HG02588 (cell line): ENCODE data around the gene CELA1.
"Not testable (repeated sequence)": the region's sequence is repeated elsewhere in the genome, so short reads cannot be mapped to it uniquely, and the experiment has no call there.

ENCODE experiments used
- ATAC-seq: cut with Tn5 transposase; IDR thresholded peaks from one replicate; pipeline ENCODE4 v1.9.1; 2021; ENCODE audit warnings: mild to moderate bottlenecking, moderate library complexity; ENCODE audit not compliant: unreplicated experiment

The CELA1 gene

DNA sequence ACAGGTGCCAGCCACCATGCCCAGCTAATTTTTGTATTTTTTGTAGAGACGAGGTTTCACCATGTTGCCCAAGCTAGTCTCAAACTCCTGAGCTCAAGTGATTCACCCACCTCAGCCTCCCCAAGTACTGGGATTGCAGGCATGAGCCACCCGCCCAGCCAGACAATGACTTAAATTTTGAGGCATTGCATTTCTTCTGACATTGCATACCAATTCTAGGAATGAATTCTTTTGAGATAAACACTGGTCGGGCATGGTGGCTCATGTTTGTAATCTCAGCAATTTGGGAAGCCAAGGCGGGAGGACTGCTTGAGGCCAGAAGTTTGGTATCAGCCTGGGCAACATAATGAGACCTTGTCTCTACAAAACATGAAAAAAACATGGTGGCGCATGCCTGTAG, 2.5 kb upstream of the CELA1 start:
- ATAC-seq, result no peak

DNA sequence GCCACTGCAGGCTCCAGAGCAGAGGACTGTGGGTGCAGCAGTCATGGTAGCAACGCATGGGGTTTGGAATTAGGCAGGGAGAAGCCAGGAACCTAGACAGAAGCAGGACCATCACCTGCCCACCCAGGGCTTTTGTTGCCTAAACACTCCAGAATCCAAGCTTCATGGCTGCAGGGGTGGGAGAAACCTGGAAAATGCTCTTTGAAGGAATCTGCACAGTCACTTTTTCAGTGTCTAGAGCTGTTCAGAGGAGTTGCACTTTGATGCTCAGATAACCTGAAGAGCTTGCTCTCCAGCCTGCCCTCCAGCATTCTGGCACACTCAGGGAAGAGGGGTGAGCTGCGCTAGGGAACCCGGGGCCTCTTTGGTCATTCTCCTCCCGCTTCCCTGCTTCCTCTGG, 1.6 kb upstream of the CELA1 start:
- no peak for ATAC-seq

DNA sequence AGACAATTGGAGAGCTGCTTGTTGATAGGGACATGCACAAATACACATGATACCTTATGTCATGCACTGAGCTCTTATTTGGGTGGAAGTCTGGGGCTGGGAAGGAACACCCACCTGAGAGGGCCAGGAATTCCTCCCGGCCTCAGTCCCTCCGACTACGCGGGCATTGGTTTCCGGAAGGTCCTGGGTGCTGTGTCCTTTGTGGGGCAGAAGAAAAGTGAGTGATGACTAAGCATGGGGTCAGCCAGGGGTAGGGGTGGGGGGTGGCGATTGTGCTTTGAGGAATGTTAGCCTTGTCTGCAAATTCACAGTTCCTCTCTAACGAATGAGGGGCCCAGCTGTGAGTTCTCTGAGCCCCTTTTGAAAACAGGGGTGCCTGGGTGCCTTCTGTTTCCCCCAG, 798 bp downstream of the CELA1 start:
- no peak for ATAC-seq

DNA sequence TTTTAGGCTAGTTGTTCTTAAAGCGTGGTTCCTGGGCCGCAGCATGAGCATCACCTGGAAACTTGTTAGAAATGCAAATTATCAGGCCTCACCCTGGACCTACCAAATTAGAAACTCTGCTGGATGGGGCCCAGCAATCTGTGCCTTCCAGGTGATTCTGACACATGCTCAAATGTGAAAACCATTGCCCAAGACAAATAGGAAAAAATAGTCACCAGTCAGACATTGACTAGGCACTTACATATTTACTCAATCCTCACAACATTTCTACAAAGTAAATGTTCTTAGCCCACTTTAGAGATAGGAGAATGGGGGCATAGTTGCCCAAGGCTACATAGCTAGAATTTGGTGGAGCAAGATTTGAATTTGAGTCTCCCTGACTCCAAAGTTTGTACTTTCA, 3.3 kb downstream of the CELA1 start:
- ATAC-seq, result no peak

DNA sequence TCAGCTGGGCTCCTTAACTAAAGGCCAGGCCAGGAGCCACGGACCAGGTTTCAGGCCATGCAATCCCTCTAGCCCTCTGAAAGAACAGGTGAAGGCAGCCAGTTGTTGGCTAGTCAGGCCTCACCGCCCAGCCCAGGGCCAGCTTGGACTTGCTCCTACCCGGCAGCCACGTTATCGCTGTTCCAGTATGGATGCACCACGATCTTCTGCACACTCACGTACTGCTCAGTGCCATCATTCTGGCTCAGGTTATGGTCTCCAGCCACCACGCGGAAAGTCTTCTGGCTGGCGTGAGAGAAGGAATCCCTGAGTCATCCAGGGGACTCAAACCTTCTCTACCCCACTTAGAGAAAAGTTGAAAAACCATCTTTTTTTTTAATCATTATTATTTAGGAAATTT, 4.1 kb downstream of the CELA1 start:
- no peak for ATAC-seq

DNA sequence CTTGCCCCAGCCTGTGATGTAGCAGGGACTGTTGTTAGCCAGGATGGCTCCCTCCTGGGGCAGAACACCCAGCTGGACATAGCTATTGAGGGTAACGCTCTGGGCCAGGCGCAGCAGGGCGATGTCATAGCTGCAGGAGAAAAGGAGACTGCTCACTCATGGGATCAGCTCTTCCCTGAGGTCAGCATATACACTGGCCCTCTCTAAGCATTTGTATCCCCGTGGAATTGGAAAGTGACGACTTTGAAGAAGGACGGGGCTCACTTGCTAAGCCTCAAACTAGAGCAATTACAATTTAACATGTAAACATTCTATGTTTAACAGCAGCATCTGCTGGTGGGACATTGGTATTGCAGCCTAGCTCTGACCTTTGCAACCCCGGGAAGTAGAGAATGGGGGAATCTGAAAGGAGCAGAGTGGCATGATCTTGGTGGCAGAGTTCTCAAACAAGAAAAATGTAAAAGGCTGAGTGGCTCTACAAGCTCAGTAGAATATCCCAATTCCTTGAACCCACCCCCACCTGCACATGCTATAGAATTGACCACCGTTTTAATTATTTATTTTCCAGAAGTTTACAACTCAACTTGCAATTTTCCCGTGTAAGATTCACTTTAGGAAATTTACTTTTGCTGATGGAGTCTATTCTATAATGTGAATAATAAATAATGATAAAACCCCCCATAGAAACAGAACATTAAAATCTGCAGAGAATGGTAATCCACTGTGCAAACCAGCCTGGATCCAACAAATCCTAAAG, 5.0 kb downstream of the CELA1 start:
- ATAC-seq, result no peak

DNA sequence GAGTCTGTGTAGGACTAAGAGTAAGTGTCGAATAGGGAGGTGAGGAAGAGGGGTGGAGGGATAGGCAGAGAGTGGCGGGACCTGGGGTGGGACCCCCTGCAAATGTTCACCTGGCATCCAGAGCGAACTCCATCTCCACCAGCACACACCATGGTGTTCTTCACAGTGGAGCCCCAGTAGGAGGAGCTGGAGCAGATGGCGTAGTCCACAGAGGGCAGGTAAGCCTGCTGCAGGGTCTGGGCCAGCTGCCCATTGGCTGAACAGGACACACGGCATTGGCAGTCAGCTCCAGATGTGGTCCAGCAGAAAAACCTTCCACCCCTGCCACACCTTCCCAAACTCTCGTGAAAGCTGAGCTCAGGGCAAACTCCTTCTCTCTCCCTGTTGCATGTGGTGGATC, 6.7 kb downstream of the CELA1 start:
- no peak for ATAC-seq

DNA sequence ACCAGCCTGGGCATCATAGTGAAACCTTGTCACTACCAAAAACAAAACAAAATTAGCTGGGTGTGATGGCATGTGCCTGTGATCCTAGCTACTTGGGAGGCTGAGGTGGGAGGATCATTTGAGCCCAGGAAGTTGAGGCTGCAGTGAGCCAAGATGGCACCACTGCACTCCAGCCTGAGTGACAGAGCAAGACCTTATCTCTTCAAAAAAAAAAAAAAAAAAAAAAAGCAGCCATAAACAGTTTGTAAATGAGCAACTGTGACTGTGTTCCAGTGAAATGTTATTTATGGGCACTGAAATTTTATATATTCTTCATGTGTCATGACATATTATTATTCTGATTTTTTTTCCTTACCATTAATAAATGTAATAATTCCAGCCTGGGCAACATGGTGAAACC, 9.1 kb downstream of the CELA1 start:
- not testable (repeated sequence) for ATAC-seq

DNA sequence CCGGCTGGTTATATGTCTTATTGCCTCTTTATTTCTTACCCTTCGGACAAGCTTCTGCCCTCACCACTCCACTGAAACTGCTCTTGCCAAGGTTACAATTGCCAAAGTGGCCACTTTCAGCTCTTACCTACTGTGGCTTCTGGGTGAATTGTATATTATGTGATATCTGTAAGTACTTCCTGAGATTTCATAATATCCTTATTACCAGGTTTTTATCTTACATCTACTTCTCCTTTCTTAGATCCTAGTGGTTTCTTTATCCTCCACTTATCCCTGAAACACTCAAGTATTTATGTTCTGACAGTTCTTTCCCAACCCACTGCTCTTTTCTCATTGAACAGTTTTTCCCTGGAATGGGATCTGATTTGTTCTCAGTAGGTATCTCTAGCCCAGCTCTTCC, 10.5 kb downstream of the CELA1 start:
- ATAC-seq, result no peak

DNA sequence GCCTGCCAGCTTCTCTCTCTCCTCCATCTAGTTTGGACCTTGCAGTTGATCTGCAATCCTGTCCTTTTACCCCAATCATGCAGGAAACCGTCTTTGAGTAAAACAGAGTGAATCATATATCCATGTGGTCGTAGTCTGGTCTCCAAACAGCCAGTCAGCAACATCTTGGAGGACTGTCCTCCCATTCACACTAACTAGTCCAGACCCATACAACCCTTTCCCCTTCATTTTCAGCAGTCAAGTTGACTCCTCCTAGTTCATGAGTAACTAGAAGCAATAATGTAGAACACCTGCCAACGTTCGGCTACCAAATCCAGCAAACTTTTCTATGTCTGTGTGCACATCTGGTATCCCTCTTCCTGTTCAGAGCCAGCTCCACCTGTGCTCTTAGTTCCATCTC, 11.7 kb downstream of the CELA1 start:
- ATAC-seq, result no peak

DNA sequence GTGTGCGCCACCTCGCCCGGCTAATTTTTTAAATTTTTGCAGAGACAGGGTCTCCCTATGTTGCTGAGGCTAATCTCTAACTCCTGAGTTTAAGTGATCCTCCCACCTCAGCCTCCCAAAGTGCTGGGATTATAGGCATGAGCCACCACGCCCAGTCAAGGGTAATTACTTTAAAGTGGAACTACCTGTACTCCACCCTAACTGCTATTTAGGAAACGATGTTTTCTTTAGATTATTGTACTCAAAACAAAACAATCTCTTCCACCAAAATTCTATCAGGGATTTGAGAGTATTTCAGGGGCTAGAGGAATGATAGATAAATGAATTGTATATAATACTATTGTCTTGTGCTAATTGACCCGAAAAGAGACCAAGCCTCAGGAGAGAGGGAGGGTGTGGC, 12.9 kb downstream of the CELA1 start:
- ATAC-seq, result no peak

DNA sequence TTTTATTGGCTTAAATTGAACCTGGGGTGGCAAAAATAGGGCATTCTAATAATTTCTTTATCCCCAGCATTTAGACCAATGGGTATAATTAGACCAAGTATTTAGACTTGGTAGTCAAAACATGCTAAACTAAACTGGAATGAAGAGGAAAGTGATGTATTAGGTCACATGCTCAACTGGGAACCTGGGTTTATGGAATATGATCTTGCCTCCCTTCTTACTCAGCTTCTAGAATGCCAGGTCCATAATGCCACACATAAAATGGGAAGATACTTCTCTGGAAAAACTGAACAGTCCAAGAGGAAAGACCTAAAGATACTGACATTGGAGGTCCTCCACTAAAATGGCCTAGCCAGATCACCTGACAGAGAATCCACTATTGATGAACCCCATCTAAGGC, 16.3 kb downstream of the CELA1 start:
- ATAC-seq, result no peak

DNA sequence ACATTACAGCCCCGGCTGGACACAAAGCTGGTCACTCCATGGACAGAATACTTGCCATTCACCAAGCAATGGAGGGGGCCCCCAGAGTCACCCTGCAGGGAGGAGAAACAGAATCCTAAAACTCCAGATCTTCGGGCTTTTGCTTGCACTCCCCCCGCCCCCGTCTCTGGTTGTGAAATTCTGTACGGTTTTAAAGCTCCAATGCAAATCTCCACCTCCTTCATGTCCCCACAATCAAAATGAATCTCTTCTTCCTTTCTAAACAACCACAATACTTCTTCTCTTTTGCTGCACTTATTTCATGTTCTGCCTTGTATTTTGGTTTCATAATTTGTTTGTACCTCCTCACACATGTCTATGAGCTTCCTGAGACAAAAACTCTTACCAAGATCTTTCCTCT, 16.7 kb downstream of the CELA1 start:
- ATAC-seq, result no peak

DNA sequence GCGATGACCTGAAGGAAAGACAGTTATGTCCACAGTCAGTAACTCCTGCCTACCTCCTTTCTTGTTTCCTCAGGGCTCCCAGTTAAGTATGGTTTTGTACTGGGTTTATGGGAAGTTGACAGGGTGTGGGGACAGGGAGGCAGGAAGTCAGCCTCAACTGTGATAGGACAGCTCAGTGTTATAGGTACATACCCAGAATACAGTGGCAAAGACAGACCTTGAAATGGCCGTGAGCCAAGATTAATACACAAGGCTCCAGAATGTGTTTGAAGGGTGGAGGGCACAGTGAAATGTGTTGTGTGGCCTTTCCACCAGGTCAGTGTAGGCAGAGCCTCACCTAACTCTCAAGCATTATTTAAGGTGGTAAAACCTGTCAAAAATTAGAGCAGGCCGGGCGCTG, 17.9 kb downstream of the CELA1 start:
- ATAC-seq, result no peak

DNA sequence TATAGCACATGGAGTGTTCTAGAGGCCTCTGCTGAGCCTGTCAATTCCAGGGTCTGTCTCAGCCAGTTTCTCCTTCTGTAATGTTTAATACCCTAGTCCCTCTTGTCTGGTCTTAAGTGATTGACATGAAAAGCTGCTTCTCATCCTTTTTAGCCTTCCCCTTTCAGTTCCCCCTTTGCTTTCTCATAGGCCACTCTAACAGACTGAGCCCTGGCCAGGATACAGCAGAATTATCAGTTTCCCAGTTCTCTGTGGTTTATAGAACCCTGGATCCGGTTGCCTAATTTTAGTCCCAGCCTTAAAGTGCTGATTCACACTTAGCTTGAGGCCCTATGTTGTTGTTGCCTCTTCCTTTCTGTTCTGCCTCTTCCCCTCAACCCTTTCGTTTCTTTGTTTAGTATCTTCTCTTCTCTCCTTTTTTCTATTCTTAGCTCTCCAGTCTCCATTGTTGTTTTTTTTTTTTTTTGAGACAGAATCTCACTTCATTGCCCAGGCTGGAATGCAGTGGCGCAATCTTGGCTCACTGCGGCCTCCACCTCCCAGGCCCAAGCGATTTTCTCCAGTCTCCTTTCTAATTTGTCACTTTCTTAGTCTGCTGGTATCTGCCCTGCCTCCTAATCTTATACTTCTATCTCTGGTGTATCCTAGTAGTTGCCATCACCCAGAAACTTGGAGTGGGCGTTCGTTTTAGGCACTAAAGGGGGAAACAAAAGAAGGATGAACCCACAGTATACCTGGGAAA, 19.6 kb downstream of the CELA1 start:
- peak; percentile 40 for ATAC-seq

DNA sequence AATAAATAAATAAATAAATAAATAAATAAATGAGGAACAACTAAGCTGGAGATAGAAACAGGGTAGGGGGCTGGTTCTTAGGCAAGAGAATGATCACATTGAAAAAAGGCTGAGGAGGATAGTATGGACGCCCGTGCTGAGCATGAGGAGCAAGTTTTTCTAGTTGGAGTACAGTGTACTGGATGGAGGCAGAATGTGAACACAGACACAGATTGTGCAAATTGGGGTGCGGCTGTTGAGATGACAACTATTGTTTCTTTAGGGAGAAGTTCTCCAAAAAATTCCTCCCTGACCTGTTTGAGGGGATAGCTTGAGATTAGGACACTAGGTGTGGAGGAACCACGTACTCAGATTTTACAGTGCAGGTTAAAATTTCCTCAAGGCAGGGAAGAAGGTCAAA, 21.5 kb downstream of the CELA1 start:
- no peak for ATAC-seq

DNA sequence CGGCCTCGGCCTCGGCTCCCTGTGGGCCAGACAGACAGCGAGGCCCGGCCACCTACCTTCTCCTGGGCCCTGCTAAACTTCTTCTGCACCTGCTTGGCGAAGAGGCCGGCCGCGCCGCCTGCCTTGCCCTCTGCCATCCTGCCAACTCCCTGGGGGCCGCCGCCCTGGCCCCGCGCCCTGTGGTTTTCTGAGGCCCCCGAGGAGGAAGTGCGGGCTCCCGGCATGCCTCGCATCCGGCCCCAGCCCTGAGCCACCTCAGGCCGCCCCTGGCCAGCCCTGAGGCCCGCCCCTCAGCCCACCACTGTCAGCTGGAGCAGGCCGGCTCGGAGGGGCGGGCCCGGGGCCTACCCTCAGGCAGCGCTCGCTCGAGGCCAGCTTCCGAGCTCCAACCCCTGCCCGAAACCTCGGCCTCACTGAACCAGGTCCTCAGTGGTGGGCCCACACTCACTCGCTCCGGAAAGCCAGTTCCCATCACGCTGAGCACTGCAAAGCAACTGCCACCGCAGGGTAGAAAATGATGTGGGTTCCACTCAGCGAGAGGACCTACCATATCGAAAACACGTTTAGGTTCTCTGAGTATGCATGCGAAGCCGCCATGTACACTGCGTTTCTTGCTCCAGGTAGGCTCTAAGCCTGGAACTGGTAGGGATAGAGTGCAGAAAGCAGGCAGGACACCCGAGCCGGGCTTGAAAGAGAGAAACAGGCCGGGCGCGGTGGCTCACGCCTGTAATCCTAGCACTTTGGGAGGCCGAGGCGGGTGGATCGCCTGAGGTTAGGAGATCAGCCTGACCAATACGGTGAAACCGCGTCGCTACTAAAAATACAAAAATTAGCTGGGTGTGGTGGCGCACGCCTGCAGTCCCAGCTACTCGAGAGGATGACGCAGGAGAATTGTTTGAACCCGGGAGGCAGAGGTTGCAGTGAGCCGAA, 22.2 kb downstream of the CELA1 start, which contains the start of gene BIN2:
TSS of gene BIN2 (minus strand) at position 209 of the 930 bp plus-strand sequence. CDS start at position 137, 72 bp downstream.
- peak; percentile 51 for ATAC-seq

DNA sequence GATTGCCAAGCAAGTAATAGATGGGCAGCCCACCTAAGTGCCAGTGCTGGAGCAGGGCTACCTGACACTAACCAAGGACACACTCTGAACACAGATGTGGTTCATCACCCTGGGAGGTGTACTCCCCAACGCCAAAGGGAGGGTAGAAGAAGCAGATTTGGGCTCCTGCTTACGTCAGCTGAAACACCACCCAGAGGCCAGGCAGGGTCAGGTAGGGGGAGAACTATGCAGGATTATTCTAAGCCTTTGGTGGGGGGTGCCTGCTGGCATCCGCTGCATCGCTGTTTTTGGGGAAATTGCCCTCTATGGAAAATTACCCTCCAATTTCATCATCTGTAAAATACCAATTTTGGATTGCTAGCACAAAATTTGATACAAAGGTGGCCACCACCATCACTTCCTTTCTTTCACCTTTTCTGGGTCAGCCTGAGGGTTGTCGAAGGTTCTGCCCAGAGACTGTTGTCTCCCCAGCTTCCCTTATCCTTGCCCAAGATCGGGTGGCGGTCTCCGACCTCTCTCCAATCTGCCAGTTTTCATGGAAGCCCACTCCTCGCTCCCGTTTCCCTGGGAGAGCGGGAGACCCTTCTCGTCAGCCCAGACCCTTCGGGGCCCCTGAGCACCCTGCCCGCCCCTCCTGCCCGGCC, 23.0 kb downstream of the CELA1 start:
- peak; percentile 3 for ATAC-seq

DNA sequence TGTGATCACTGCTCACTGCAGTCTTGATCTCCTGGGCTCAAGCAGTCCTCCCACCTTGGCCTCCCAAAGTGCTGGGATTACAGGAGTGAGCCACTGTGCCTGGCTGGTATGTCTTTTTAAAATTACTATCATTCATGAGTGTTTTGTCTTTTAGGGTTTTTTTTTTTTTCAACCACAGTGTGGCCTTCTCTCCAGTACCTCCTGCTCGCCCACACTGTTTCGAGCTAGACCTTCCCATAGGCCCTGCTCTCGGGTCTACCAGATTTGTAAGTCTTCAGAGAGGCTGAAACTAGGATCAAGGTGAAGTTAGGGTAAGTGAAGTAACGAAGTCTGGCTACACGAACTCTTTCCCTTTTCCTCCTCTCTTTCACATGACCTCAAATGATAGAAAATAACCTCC, 24.0 kb downstream of the CELA1 start:
- no peak for ATAC-seq

DNA sequence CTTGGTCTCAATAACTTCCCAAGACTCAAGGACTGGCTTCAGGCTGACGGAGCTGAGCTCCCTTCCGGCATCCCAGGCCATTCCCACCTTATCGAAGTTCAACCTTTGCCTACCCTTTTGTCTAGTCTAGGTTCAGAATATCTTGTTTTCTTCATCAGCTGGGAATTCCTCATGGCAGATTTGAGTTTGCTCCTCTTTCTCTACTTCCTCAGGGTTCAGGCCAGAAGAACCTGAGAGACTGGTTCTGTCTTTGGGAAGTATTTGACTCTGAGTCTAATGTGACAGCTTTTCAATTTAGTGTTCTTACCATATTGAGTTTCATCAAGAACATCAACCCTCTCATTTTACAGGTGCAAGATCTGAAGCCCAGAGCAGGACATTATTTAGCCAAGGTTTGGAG, 24.6 kb downstream of the CELA1 start:
- no peak for ATAC-seq
